Kidney tubule cell (primary cell): ENCODE data around the gene ATAD3C.
"Not testable (repeated sequence)": the region's sequence is repeated elsewhere in the genome, so short reads cannot be mapped to it uniquely, and the experiment has no call there.

ENCODE experiments used
- DNase-seq: peaks from one replicate; pipeline ENCODE4 v3.0.0-alpha.2; 2018; ENCODE audit warnings: low spot score

Gene ATAD3C

GRCh38 chr1:1472053-1472876 is 22.8 kb downstream of the ATAD3C start:
- peak; percentile 7 for DNase-seq

GRCh38 chr1:1476011-1476410 is 26.5 kb downstream of the ATAD3C start:
- not testable (repeated sequence) for DNase-seq

- DNase-seq: no peak
Measured at GRCh38 chr1:1477206-1477605, 27.7 kb downstream of the ATAD3C start.

GRCh38 chr1:1479547-1480487 is 30.3 kb downstream of the ATAD3C start:
- no peak for DNase-seq

GRCh38 chr1:1480488-1480867 is 31.0 kb downstream of the ATAD3C start:
- DNase-seq: not testable (repeated sequence)

- not testable (repeated sequence) for DNase-seq
Measured at GRCh38 chr1:1481811-1482210, 32.3 kb downstream of the ATAD3C start.

- no peak for DNase-seq
Measured at GRCh38 chr1:1482856-1483255, 33.4 kb downstream of the ATAD3C start.

GRCh38 chr1:1483714-1484113 is 34.2 kb downstream of the ATAD3C start:
- DNase-seq: no peak

GRCh38 chr1:1484976-1485750 is 35.7 kb downstream of the ATAD3C start:
- not testable (repeated sequence) for DNase-seq

GRCh38 chr1:1485755-1486317 is 36.3 kb downstream of the ATAD3C start:
- DNase-seq: not testable (repeated sequence)

GRCh38 chr1:1487701-1488100 is 38.2 kb downstream of the ATAD3C start:
- no peak for DNase-seq

GRCh38 chr1:1489231-1489630 is 39.7 kb downstream of the ATAD3C start:
- DNase-seq: no peak

GRCh38 chr1:1489861-1490260 is 40.4 kb downstream of the ATAD3C start:
- DNase-seq: no peak

- no peak for DNase-seq
Measured at GRCh38 chr1:1490633-1491230, 41.2 kb downstream of the ATAD3C start.

- no peak for DNase-seq
Measured at GRCh38 chr1:1491601-1492000, 42.1 kb downstream of the ATAD3C start.

- DNase-seq: not testable (repeated sequence)
Measured at GRCh38 chr1:1494311-1494710, 44.8 kb downstream of the ATAD3C start.

- not testable (repeated sequence) for DNase-seq
Measured at GRCh38 chr1:1495461-1495975, 46.0 kb downstream of the ATAD3C start.

- peak; percentile 86 for DNase-seq
Measured at GRCh38 chr1:1504777-1505365, 55.4 kb downstream of the ATAD3C start.

GRCh38 chr1:1505366-1505798 is 55.9 kb downstream of the ATAD3C start:
- peak; percentile 42 for DNase-seq

GRCh38 chr1:1505801-1506200 is 56.3 kb downstream of the ATAD3C start:
- not testable (repeated sequence) for DNase-seq

GRCh38 chr1:1507305-1507704 is 57.8 kb downstream of the ATAD3C start:
- no peak for DNase-seq
